ENCODE measurements around the gene MCM6.

The MCM6 gene

GRCh38 chr2:135863233-135863632 lies 13.0 kb downstream of the MCM6 start:
- no peak for DNase-seq (ENCODE audit: low read depth in 2 of 2, low spot score in 1 of 2)

GRCh38 chr2:135862718-135863117 lies 13.5 kb downstream of the MCM6 start:
- DNase-seq (ENCODE audit: low read depth in 2 of 2, low spot score in 1 of 2), result no peak

GRCh38 chr2:135853401-135853800 lies 22.8 kb downstream of the MCM6 start:
- DNase-seq (ENCODE audit: low read depth in 2 of 2, low spot score in 1 of 2), result no peak

GRCh38 chr2:135851858-135852257 lies 24.4 kb downstream of the MCM6 start:
- no peak for DNase-seq (ENCODE audit: low read depth in 2 of 2, low spot score in 1 of 2)

GRCh38 chr2:135850892-135851668 lies 25.2 kb downstream of the MCM6 start:
- DNase-seq (ENCODE audit: low read depth in 2 of 2, low spot score in 1 of 2), result no peak

GRCh38 chr2:135849087-135849486 lies 27.2 kb downstream of the MCM6 start:
- no peak for DNase-seq (ENCODE audit: low read depth in 2 of 2, low spot score in 1 of 2)

GRCh38 chr2:135845997-135846396 lies 30.2 kb downstream of the MCM6 start:
- no peak for DNase-seq (ENCODE audit: low read depth in 2 of 2, low spot score in 1 of 2)

GRCh38 chr2:135845257-135845656 lies 31.0 kb downstream of the MCM6 start:
- no peak for DNase-seq (ENCODE audit: low read depth in 2 of 2, low spot score in 1 of 2)

GRCh38 chr2:135844301-135844895 lies 31.8 kb downstream of the MCM6 start:
- DNase-seq (ENCODE audit: low read depth in 2 of 2, low spot score in 1 of 2), result no peak

GRCh38 chr2:135843671-135844070 lies 32.6 kb downstream of the MCM6 start:
- DNase-seq (ENCODE audit: low read depth in 2 of 2, low spot score in 1 of 2), result no peak

- no peak for DNase-seq (ENCODE audit: low read depth in 2 of 2, low spot score in 1 of 2)
Measured at GRCh38 chr2:135840601-135841000, 35.6 kb downstream of the MCM6 start.

- no peak for DNase-seq (ENCODE audit: low read depth in 2 of 2, low spot score in 1 of 2)
Measured at GRCh38 chr2:135839713-135840112, 36.5 kb downstream of the MCM6 start.

GRCh38 chr2:135838502-135838901 lies 37.7 kb downstream of the MCM6 start:
- no peak for DNase-seq (ENCODE audit: low read depth in 2 of 2, low spot score in 1 of 2)

- DNase-seq (ENCODE audit: low read depth in 2 of 2, low spot score in 1 of 2), result no peak
Measured at GRCh38 chr2:135836596-135837270, 39.5 kb downstream of the MCM6 start, which contains the start of gene LCT. Gene LCT (minus strand): TSS chr2:135837184. CDS start chr2:135837169, 15 bp downstream.

- no peak for DNase-seq (ENCODE audit: low read depth in 2 of 2, low spot score in 1 of 2)
Measured at GRCh38 chr2:135832891-135833290, 43.4 kb downstream of the MCM6 start.

- no peak for DNase-seq (ENCODE audit: low read depth in 2 of 2, low spot score in 1 of 2)
Measured at GRCh38 chr2:135831180-135831812, 44.9 kb downstream of the MCM6 start.

- DNase-seq (ENCODE audit: low read depth in 2 of 2, low spot score in 1 of 2), result no peak
Measured at GRCh38 chr2:135829378-135830135, 46.7 kb downstream of the MCM6 start.

GRCh38 chr2:135826544-135826943 lies 49.7 kb downstream of the MCM6 start:
- no peak for DNase-seq (ENCODE audit: low read depth in 2 of 2, low spot score in 1 of 2)

GRCh38 chr2:135825550-135826176 lies 50.6 kb downstream of the MCM6 start:
- no peak for DNase-seq (ENCODE audit: low read depth in 2 of 2, low spot score in 1 of 2)

GRCh38 chr2:135825131-135825530 lies 51.1 kb downstream of the MCM6 start:
- DNase-seq (ENCODE audit: low read depth in 2 of 2, low spot score in 1 of 2), result no peak

GRCh38 chr2:135822855-135823254 lies 53.4 kb downstream of the MCM6 start:
- no peak for DNase-seq (ENCODE audit: low read depth in 2 of 2, low spot score in 1 of 2)
